T-helper 1 cell treated with Interleukin-12 subunit alpha and Interleukin-12 subunit beta and Interleukin-4 antibody, amounts not matched to agents 30 μg/mL and 1 μg/mL, for 36 hours (primary cell): ENCODE data around the gene SEMA4F.

Source experiments
- H3K27ac Mint-ChIP-seq: one replicate; pipeline ENCODE4 v1.8.0; 2021; ENCODE audit warnings: mild to moderate bottlenecking, mixed read lengths
- H3K27me3 Mint-ChIP-seq: one replicate; pipeline ENCODE4 v1.8.0; 2021; ENCODE audit warnings: low read depth, mixed read lengths
- H3K36me3 Mint-ChIP-seq: one replicate; pipeline ENCODE4 v1.8.0; 2021; ENCODE audit warnings: low read depth, mixed read lengths
- H3K4me1 Mint-ChIP-seq: one replicate; pipeline ENCODE4 v1.8.0; 2021; ENCODE audit warnings: low read depth, mixed read lengths
- H3K4me3 Mint-ChIP-seq: one replicate; pipeline ENCODE4 v1.8.0; 2021; ENCODE audit warnings: mild to moderate bottlenecking, moderate library complexity, mixed read lengths
- H3K9me3 Mint-ChIP-seq: one replicate; pipeline ENCODE4 v1.8.0; 2021; ENCODE audit warnings: mixed read lengths

Gene SEMA4F

DNA sequence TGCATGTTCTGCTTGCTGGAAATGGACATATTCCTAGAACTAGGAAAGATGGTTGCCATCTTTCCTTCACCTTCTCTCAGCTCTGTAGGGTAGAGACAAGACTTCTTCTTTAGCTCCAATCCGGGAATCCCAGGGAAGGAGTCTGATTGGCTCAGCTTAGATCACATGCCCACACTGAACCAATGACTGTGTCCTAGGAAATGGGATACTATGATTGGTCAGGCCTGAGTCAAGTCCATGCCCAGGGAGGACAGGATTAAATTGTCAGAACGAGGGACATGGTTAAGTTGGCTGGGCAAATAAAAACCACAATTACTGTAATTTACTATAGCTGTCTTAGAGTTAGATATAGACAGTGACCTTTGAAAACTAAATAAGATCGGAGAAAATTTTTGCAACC is 31.4 kb downstream of the SEMA4F start:
- Mint-ChIP-seq H3K36me3 (no peaks in the 10 kb centered on the region), H3K4me3 (no peak overlapping the region), H3K9me3 (no peaks in the 10 kb centered on the region), H3K27ac (no peak overlapping the region), H3K4me1 (no peaks in the 10 kb centered on the region), H3K27me3 (peaks cover 4% of the 10 kb centered on the region)

DNA sequence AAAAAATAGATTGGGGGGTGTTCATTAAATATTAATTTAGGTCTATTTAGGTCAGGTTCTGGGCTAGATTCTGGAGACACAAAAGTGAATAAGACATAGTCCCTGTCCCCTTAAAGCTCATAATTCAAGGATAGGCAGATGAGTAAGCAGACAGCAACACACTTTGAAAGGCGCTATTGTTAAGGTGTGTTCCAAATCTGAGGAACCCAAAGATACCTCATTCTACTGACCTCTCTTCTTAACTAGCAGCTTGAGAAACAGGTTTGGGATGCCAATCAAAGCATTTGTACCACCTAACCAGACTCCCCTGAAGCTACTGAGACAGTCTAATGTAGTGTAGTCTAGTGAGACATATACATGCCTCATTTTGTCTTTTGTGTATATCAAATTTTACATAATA is 34.8 kb downstream of the SEMA4F start:
- no peaks in the 10 kb centered on the region for H3K4me1 Mint-ChIP-seq
- no peak overlapping the region for H3K27ac Mint-ChIP-seq
- no peaks in the 10 kb centered on the region for H3K36me3 Mint-ChIP-seq
- H3K4me3 Mint-ChIP-seq = no peak overlapping the region
- H3K9me3 Mint-ChIP-seq = no peaks in the 10 kb centered on the region
- peaks cover 19% of the 10 kb centered on the region for H3K27me3 Mint-ChIP-seq

GRCh38 chr2:74689671-74690070 is 35.6 kb downstream of the SEMA4F start:
- H3K4me3 Mint-ChIP-seq = no peak overlapping the region
- H3K27ac Mint-ChIP-seq = no peak overlapping the region
- peaks cover 19% of the 10 kb centered on the region for H3K27me3 Mint-ChIP-seq
- H3K36me3 Mint-ChIP-seq = no peaks in the 10 kb centered on the region
- H3K9me3 Mint-ChIP-seq = no peaks in the 10 kb centered on the region
- no peaks in the 10 kb centered on the region for H3K4me1 Mint-ChIP-seq

GRCh38 chr2:74690571-74690970 is 36.5 kb downstream of the SEMA4F start:
- Mint-ChIP-seq H3K27ac (no peak overlapping the region), H3K36me3 (no peaks in the 10 kb centered on the region), H3K9me3 (no peaks in the 10 kb centered on the region), H3K4me1 (no peaks in the 10 kb centered on the region), H3K27me3 (peaks cover 21% of the 10 kb centered on the region), H3K4me3 (no peak overlapping the region)

DNA sequence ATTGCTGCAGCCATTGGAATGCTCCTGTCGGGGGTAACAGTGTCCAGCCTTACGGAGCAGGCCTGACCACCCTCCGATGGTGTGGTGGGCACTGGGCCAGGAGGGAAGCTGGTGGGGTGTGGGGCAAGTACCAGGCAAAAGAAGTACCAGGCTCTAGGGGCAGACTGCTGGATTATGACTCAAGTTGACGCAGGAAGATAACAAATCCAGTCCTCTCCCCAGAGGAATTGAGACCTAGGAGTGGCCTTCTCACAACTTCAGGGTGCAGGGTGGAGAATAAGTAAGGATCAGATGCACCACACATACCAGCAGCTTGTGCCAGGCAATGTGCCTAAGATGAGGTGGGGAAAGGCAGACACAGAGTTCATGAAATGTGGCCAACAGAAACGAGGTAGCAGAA is 37.9 kb downstream of the SEMA4F start:
- H3K4me1 Mint-ChIP-seq = no peaks in the 10 kb centered on the region
- peaks cover 18% of the 10 kb centered on the region for H3K27me3 Mint-ChIP-seq
- H3K9me3 Mint-ChIP-seq = no peaks in the 10 kb centered on the region
- no peaks in the 10 kb centered on the region for H3K36me3 Mint-ChIP-seq
- H3K4me3 Mint-ChIP-seq = no peak overlapping the region
- no peak overlapping the region for H3K27ac Mint-ChIP-seq

DNA sequence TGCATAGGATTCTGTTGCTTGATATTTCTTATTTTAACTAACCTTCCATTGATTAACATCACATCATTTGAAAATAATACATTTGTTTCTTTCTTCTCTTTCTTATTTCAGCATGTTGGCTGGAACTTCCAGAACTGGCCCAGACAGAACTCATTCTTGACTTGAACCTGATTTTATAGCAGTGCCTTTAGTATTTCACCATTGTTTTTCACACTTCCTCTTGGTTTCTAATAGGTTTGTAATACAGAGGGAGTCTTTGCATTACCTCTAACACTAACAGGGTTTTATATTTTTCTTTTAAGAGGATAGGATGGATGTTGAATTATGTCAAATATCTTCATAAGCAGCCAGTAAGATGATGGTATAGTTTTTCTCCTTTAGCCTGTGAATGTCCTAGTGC is 39.2 kb downstream of the SEMA4F start:
- Mint-ChIP-seq H3K36me3 (no peaks in the 10 kb centered on the region), H3K4me1 (no peaks in the 10 kb centered on the region), H3K9me3 (no peaks in the 10 kb centered on the region), H3K4me3 (no peak overlapping the region), H3K27me3 (peaks cover 18% of the 10 kb centered on the region), H3K27ac (no peak overlapping the region)

GRCh38 chr2:74693668-74694067 is 39.6 kb downstream of the SEMA4F start:
- Mint-ChIP-seq H3K4me1 (no peaks in the 10 kb centered on the region), H3K27ac (no peak overlapping the region), H3K9me3 (no peaks in the 10 kb centered on the region), H3K36me3 (no peaks in the 10 kb centered on the region), H3K27me3 (peaks cover 18% of the 10 kb centered on the region), H3K4me3 (no peak overlapping the region)

- Mint-ChIP-seq H3K36me3 (no peaks in the 10 kb centered on the region), H3K4me1 (no peaks in the 10 kb centered on the region), H3K4me3 (no peak overlapping the region), H3K27me3 (peaks cover 18% of the 10 kb centered on the region), H3K9me3 (no peaks in the 10 kb centered on the region), H3K27ac (no peak overlapping the region)
Measured at GRCh38 chr2:74694281-74694680, 40.2 kb downstream of the SEMA4F start.

- H3K4me3 Mint-ChIP-seq = no peak overlapping the region
- H3K4me1 Mint-ChIP-seq = no peaks in the 10 kb centered on the region
- no peaks in the 10 kb centered on the region for H3K9me3 Mint-ChIP-seq
- H3K27ac Mint-ChIP-seq = no peak overlapping the region
- no peaks in the 10 kb centered on the region for H3K36me3 Mint-ChIP-seq
- peaks cover 24% of the 10 kb centered on the region for H3K27me3 Mint-ChIP-seq
Measured at GRCh38 chr2:74695663-74696062, 41.6 kb downstream of the SEMA4F start.

DNA sequence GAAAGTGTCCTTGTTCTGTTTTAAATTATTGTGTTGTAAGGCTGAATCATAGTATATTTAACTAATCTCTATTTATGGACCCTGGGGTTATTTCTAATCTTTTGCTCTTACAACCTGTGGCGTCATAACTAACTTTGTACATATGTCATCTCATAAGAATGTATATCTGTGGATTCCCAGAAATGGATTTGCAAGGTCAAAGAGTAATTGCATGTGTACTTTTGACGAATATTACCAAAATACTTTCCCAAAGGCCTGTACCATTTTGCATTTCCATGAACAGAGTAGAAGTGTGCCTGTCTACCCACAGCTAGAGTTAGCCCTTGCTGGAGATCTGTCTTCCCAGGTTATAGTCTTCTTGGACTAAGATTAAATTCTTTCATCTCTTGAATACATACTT is 42.8 kb downstream of the SEMA4F start:
- Mint-ChIP-seq H3K27me3 (peaks cover 28% of the 10 kb centered on the region), H3K27ac (no peak overlapping the region), H3K9me3 (no peaks in the 10 kb centered on the region), H3K4me3 (no peak overlapping the region), H3K4me1 (no peaks in the 10 kb centered on the region), H3K36me3 (no peaks in the 10 kb centered on the region)

- Mint-ChIP-seq H3K4me1 (no peaks in the 10 kb centered on the region), H3K27me3 (peaks cover 13% of the 10 kb centered on the region), H3K36me3 (no peaks in the 10 kb centered on the region), H3K27ac (no peak overlapping the region), H3K4me3 (no peak overlapping the region), H3K9me3 (no peaks in the 10 kb centered on the region)
Measured at GRCh38 chr2:74700643-74701372, 46.8 kb downstream of the SEMA4F start.

- no peaks in the 10 kb centered on the region for H3K9me3 Mint-ChIP-seq
- no peak overlapping the region for H3K27ac Mint-ChIP-seq
- no peaks in the 10 kb centered on the region for H3K4me1 Mint-ChIP-seq
- H3K27me3 Mint-ChIP-seq = peaks cover 17% of the 10 kb centered on the region
- H3K36me3 Mint-ChIP-seq = no peaks in the 10 kb centered on the region
- H3K4me3 Mint-ChIP-seq = no peak overlapping the region
Measured at GRCh38 chr2:74702001-74702715, 48.1 kb downstream of the SEMA4F start.

DNA sequence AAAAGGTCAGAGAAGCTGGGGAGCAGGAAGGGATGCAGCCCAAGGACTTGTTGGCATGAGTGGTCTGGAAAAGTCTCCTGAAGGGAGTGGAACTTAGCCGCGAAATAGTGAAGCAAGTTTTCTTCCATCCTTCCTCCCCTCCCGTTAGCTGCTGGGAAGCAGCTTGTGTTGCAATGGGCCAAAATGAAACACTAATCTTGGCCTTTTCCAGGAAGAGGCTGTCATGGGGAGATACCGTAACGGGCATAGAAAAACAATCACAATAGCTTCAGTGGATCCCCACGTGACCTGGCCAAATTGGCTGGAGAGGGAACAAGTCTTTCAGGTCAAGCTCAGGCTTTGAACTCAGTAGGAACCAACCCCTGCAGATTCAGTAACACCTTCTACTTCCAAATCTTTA is 49.3 kb downstream of the SEMA4F start:
- H3K27ac Mint-ChIP-seq = no peak overlapping the region
- no peaks in the 10 kb centered on the region for H3K4me1 Mint-ChIP-seq
- H3K9me3 Mint-ChIP-seq = no peaks in the 10 kb centered on the region
- H3K4me3 Mint-ChIP-seq = no peak overlapping the region
- H3K36me3 Mint-ChIP-seq = no peaks in the 10 kb centered on the region
- H3K27me3 Mint-ChIP-seq = peaks cover 23% of the 10 kb centered on the region

DNA sequence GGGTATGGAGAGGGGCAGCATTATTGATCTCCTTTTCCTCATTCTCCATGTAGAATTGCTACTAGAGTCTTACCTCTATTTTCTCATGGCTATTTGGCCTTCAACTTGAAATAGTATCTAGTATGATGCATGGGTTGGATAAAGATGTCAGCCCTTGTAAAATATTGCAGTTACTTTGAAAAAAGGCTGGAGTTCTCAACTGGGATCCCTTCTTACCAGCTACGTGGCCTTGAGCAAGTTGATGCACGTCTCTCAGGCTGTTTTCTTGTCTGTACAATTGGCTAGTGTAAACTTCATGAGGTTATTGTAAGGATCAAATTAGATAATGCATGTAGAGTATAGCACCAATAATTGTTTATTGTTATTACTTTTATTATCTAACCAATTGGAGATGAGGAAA is 50.2 kb downstream of the SEMA4F start:
- Mint-ChIP-seq H3K4me1 (no peaks in the 10 kb centered on the region), H3K36me3 (no peaks in the 10 kb centered on the region), H3K27me3 (peaks cover 23% of the 10 kb centered on the region), H3K9me3 (no peaks in the 10 kb centered on the region), H3K4me3 (no peak overlapping the region), H3K27ac (no peak overlapping the region)

DNA sequence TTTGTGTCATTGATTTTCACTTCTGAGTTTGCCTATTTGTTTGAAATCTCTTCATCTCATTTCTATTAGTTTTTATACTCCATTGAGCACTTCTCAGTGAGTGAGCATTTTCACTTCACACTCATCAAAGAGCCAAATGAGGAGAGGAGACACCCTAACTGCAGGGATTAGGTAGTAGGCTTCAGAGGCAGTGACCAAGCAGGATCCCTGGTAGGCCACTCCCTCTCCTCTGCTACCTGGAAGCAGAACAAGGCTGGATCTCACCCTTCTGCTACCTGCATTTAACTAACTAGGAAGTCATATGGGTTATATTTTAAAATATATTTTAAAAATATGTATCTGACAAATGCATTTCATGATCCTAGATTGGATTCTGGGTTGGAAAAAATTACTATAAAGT is 52.7 kb downstream of the SEMA4F start:
- no peak overlapping the region for H3K27ac Mint-ChIP-seq
- H3K27me3 Mint-ChIP-seq = peaks cover 19% of the 10 kb centered on the region
- H3K4me1 Mint-ChIP-seq = no peaks in the 10 kb centered on the region
- H3K9me3 Mint-ChIP-seq = no peaks in the 10 kb centered on the region
- H3K36me3 Mint-ChIP-seq = no peaks in the 10 kb centered on the region
- no peak overlapping the region for H3K4me3 Mint-ChIP-seq
